WTC11 (cell line): Measurements from ENCODE around the gene TNKS2. TPM values are rescaled to one million over a fixed set of nuclear protein-coding genes. Genes with fewer than 3 reads are reported as not detected.
A peak's percentile ranks its signal among the peaks of the same experiment; 100 is the strongest.

Experiments
- ATAC-seq: fragments of 200-7000 bp; cut with Tn5 transposase; 2 replicates; pipeline ENCODE4 v1.10.0; 2021; ENCODE audit warnings: mild to moderate bottlenecking, moderate library complexity
- CTCF ChIA-PET: fragments of 300-600 bp; sonication (Branson Sonifier 250); formaldehyde crosslinking; loops from one replicate; lab custom pipeline; 2021; ENCODE audit warnings: antibody characterized with exemption; lab: Charles Lee
- POLR2A ChIA-PET: fragments of 350-600 bp; sonication (Branson Sonifier 250); formaldehyde crosslinking; loops from one replicate; lab custom pipeline; 2021; ENCODE audit warnings: antibody characterized with exemption; lab: Charles Lee
- DNase-seq: peaks from one replicate; pipeline ENCODE4 v3.0.0; 2021; ENCODE audit warnings: low spot score
- H3K27ac Mint-ChIP-seq: 2 replicates; pipeline ENCODE4 v1.8.0; 2021; ENCODE audit warnings: mixed read lengths
- H3K27me3 Mint-ChIP-seq: 2 replicates; pipeline ENCODE4 v1.8.0; 2021; ENCODE audit warnings: low read depth, mild to moderate bottlenecking, moderate library complexity, mixed read lengths
- H3K36me3 Mint-ChIP-seq: 2 replicates; pipeline ENCODE4 v1.8.0; 2021; ENCODE audit warnings: mixed read lengths
- H3K4me1 Mint-ChIP-seq: 2 replicates; pipeline ENCODE4 v1.8.0; 2022; ENCODE audit warnings: mixed read lengths
- H3K4me3 Mint-ChIP-seq: 2 replicates; pipeline ENCODE4 v1.8.0; 2021; ENCODE audit warnings: mild to moderate bottlenecking, moderate library complexity, mixed read lengths
- H3K9me3 Mint-ChIP-seq: 2 replicates; pipeline ENCODE4 v1.8.0; 2021; ENCODE audit warnings: mixed read lengths
- ATF6 ChIP-seq: sonication (generic); formaldehyde crosslinking; IDR thresholded peaks from 2 replicates; pipeline ENCODE4 v1.8.1; 2023; ENCODE audit warnings: mild to moderate bottlenecking, missing genetic modification reagents
- CBFB ChIP-seq: sonication (generic); formaldehyde crosslinking; IDR thresholded peaks from 2 replicates; pipeline ENCODE4 v1.8.1; 2022; ENCODE audit warnings: mild to moderate bottlenecking, low read depth, missing genetic modification reagents
- E2F4 ChIP-seq: sonication (generic); formaldehyde crosslinking; IDR thresholded peaks from 2 replicates; pipeline ENCODE4 v1.8.1; 2022; ENCODE audit warnings: low read depth, mild to moderate bottlenecking, moderate library complexity, missing genetic modification reagents, borderline replicate concordance
- FOXK1 ChIP-seq: sonication (generic); formaldehyde crosslinking; IDR thresholded peaks from 2 replicates; pipeline ENCODE4 v1.8.0; 2022; ENCODE audit warnings: mild to moderate bottlenecking, moderate library complexity, missing genetic modification reagents
- FOXP1 ChIP-seq: sonication (generic); formaldehyde crosslinking; IDR thresholded peaks from 2 replicates; pipeline ENCODE4 v1.8.0; 2022; ENCODE audit warnings: missing genetic modification reagents, mild to moderate bottlenecking, moderate library complexity, borderline replicate concordance
- HMGXB4 ChIP-seq: sonication (generic); formaldehyde crosslinking; IDR thresholded peaks from 2 replicates; pipeline ENCODE4 v1.8.1; 2023; ENCODE audit warnings: mild to moderate bottlenecking, moderate library complexity, missing genetic modification reagents
- IRF2 ChIP-seq: sonication (generic); formaldehyde crosslinking; IDR thresholded peaks from 2 replicates; pipeline ENCODE4 v1.8.0; 2022; ENCODE audit warnings: low read depth, missing genetic modification reagents, borderline replicate concordance
- JAZF1 ChIP-seq: fragments of 250-450 bp; sonication (Bioruptor Pico); IDR thresholded peaks from 2 replicates; pipeline ENCODE4 v1.9.0; 2021; ENCODE audit warnings: moderate library complexity, mild to moderate bottlenecking, inconsistent platforms
- NFATC4 ChIP-seq: fragments of 250-450 bp; sonication (Bioruptor Pico); IDR thresholded peaks from 2 replicates; pipeline ENCODE4 v1.9.0; 2021; ENCODE audit warnings: mild to moderate bottlenecking
- NR3C1 ChIP-seq: sonication (generic); formaldehyde crosslinking; conservative IDR thresholded peaks from 2 replicates; pipeline ENCODE4 v1.8.1; 2023; ENCODE audit warnings: low read depth, mild to moderate bottlenecking, missing genetic modification reagents
- SMAD4 ChIP-seq: sonication (generic); formaldehyde crosslinking; IDR thresholded peaks from 2 replicates; pipeline ENCODE4 v1.8.0; 2022; ENCODE audit warnings: mild to moderate bottlenecking, missing genetic modification reagents
- TEAD1 ChIP-seq: sonication (generic); formaldehyde crosslinking; IDR thresholded peaks from 2 replicates; pipeline ENCODE4 v1.8.0; 2022; ENCODE audit warnings: mild to moderate bottlenecking, missing genetic modification reagents
- ZMAT4 ChIP-seq: fragments of 250-450 bp; sonication (Bioruptor Pico); IDR thresholded peaks from 2 replicates; pipeline ENCODE4 v1.9.0; 2021; ENCODE audit warnings: mild to moderate bottlenecking
- ZNF121 ChIP-seq: sonication (generic); formaldehyde crosslinking; IDR thresholded peaks from 2 replicates; pipeline ENCODE4 v1.8.0; 2023; ENCODE audit warnings: missing genetic modification reagents
- ZNF263 ChIP-seq: sonication (generic); formaldehyde crosslinking; IDR thresholded peaks from 2 replicates; pipeline ENCODE4 v1.8.1; 2022; ENCODE audit warnings: low read depth, mild to moderate bottlenecking, moderate library complexity, missing genetic modification reagents
- ZNF281 ChIP-seq: sonication (generic); formaldehyde crosslinking; IDR thresholded peaks from 2 replicates; pipeline ENCODE4 v1.8.0; 2023; ENCODE audit warnings: mild to moderate bottlenecking, missing genetic modification reagents
- total RNA-seq: library from RNA; stranded (reverse); gene quantifications from 3 replicates; pipeline ENCODE4 v1.2.3, GENCODE V29; 2021
- TF ChIP-seq, protein P1 (sequence below): sonication (generic); formaldehyde crosslinking; IDR thresholded peaks from 2 replicates; pipeline ENCODE4 v1.8.1; 2023; ENCODE audit warnings: mild to moderate bottlenecking, missing genetic modification reagents, moderate library complexity
- TF ChIP-seq, protein P2 (sequence below): sonication (generic); formaldehyde crosslinking; IDR thresholded peaks from 2 replicates; pipeline ENCODE4 v1.8.0; 2022; ENCODE audit warnings: missing genetic modification reagents

Gene TNKS2
- total RNA-seq, 1 experiment from 2014 or later = 53.5 TPM

DNA sequence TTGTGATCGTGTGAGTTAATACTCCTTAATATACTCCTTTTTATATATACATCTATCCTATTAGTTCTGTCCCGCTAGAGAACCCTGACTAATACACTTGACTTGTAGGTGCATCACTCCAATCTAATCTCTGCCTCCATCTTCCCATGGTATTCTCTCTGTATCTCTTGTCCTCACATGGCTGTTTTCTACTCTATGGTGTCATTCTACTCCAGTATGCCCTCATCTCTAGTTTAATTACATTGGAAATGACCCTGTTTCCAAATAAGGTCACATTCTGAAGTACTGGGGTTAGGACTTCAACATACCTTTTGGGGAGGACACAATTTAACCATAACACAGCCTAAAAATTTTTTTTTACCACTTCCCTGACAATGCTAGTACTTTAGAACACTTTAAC is 25.8 kb upstream of the TNKS2 start (continued):
- TF ChIP-seq, protein P1, sequence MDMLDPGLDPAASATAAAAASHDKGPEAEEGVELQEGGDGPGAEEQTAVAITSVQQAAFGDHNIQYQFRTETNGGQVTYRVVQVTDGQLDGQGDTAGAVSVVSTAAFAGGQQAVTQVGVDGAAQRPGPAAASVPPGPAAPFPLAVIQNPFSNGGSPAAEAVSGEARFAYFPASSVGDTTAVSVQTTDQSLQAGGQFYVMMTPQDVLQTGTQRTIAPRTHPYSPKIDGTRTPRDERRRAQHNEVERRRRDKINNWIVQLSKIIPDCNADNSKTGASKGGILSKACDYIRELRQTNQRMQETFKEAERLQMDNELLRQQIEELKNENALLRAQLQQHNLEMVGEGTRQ (CRISPR knock-in tag) = no peak
- TF ChIP-seq ZNF281 (CRISPR knock-in tag) (no peak), E2F4 (CRISPR knock-in tag) (no peak), FOXP1 (CRISPR knock-in tag) (no peak), ZNF263 (CRISPR knock-in tag) (no peak)
- TF ChIP-seq, protein P2, sequence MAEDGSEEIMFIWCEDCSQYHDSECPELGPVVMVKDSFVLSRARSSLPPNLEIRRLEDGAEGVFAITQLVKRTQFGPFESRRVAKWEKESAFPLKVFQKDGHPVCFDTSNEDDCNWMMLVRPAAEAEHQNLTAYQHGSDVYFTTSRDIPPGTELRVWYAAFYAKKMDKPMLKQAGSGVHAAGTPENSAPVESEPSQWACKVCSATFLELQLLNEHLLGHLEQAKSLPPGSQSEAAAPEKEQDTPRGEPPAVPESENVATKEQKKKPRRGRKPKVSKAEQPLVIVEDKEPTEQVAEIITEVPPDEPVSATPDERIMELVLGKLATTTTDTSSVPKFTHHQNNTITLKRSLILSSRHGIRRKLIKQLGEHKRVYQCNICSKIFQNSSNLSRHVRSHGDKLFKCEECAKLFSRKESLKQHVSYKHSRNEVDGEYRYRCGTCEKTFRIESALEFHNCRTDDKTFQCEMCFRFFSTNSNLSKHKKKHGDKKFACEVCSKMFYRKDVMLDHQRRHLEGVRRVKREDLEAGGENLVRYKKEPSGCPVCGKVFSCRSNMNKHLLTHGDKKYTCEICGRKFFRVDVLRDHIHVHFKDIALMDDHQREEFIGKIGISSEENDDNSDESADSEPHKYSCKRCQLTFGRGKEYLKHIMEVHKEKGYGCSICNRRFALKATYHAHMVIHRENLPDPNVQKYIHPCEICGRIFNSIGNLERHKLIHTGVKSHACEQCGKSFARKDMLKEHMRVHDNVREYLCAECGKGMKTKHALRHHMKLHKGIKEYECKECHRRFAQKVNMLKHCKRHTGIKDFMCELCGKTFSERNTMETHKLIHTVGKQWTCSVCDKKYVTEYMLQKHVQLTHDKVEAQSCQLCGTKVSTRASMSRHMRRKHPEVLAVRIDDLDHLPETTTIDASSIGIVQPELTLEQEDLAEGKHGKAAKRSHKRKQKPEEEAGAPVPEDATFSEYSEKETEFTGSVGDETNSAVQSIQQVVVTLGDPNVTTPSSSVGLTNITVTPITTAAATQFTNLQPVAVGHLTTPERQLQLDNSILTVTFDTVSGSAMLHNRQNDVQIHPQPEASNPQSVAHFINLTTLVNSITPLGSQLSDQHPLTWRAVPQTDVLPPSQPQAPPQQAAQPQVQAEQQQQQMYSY = no peak

DNA sequence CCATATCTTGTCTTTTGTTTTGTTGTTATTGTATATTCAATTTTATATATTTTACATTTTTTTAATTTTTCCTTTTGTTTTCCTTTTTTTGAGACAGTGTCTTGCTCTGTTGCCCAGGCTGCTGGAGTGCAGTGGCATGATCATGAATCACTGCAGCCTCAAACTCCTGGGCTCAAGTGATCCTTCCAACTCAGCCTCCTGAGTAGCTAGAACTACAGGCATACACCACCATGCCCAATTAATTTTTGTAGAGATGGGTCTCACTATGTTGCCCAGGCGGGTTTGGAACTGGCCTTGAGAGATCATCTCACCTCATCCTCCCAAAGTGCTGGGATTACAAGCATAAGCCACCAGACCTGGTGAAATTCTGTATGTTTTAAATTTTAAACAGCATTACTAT is 25.4 kb upstream of the TNKS2 start:
- TF ChIP-seq ZNF121 = peak; percentile 62; the same call in 1 of the 2 replicates
- TF ChIP-seq HMGXB4 (CRISPR knock-in tag) = no peak
- ChIA-PET CTCF (no interaction called here), POLR2A (no interaction called here)
- Mint-ChIP-seq H3K9me3 (peaks cover 7% of the 10 kb centered on the region), H3K27me3 (no peaks in the 10 kb centered on the region), H3K4me1 (no peaks in the 10 kb centered on the region), H3K4me3 (no peak overlapping the region), H3K36me3 (no peaks in the 10 kb centered on the region), H3K27ac (no peak overlapping the region)
- no peak for DNase-seq
- ATAC-seq = no peak

DNA sequence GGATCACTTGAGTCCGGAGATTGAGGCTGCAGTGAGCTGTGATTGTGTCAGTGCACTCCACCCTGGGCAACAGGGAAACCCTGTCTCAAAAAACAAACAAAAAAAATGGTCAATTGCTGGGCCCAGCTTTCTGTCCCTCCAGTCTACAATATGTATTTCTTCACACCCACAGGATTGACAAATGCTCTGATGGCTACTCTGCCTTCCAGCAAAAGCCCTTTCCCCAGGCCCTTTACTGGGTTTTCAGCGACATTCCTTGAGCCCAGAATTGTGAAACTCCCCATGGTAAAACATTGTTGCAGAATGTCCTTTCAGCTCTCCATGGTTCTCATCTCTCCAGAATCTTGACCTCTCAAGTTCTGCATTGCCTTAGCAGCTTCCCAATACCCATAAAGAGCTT is 23.7 kb upstream of the TNKS2 start:
- Mint-ChIP-seq H3K27ac (no peak overlapping the region), H3K9me3 (peaks cover 7% of the 10 kb centered on the region), H3K27me3 (no peaks in the 10 kb centered on the region), H3K36me3 (no peaks in the 10 kb centered on the region), H3K4me3 (no peak overlapping the region), H3K4me1 (peaks cover 11% of the 10 kb centered on the region)
- ATAC-seq = no peak
- POLR2A ChIA-PET = no interaction called here
- no peak for DNase-seq
- CTCF ChIA-PET = no interaction called here
- TF ChIP-seq ZMAT4 (CRISPR knock-in tag) (no peak), SMAD4 (CRISPR knock-in tag) (no peak), TEAD1 (CRISPR knock-in tag) (no peak), ATF6 (CRISPR knock-in tag) (no peak), NFATC4 (CRISPR knock-in tag) (no peak), IRF2 (CRISPR knock-in tag) (no peak), FOXK1 (CRISPR knock-in tag) (no peak), JAZF1 (CRISPR knock-in tag) (no peak), ZNF281 (CRISPR knock-in tag) (no peak), NR3C1 (CRISPR knock-in tag) (no peak), CBFB (CRISPR knock-in tag) (no peak)
